HepG2 (cell line): ENCODE results near the gene ANKRD53. TPM values are rescaled to one million over a fixed set of nuclear protein-coding genes. Genes with fewer than 3 reads are reported as not detected.

Experiments used
- ARNT2 ChIP-seq: sonication (generic); formaldehyde crosslinking; IDR thresholded peaks from 2 replicates; pipeline ENCODE4 v1.8.0; 2022; ENCODE audit warnings: mild to moderate bottlenecking, low read depth, missing genetic modification reagents, moderate library complexity
- GABPA ChIP-seq, 2 experiments: IDR thresholded peaks; 2 replicates each; pipeline ENCODE4 v1.6.1; 2011 to 2016; ENCODE audit warnings: low read depth in 2 of 2, low read length in 1 of 2, missing biosample characterization in 1 of 2, missing genetic modification characterization in 1 of 2
- MBD4 ChIP-seq: IDR thresholded peaks from 2 replicates; pipeline ENCODE4 v1.6.1; 2012; ENCODE audit warnings: low read length, inconsistent platforms, borderline replicate concordance
- NR3C1 ChIP-seq: sonication (generic); formaldehyde crosslinking; IDR thresholded peaks from 2 replicates; pipeline ENCODE4 v1.4.0; 2020; ENCODE audit warnings: missing genetic modification reagents
- PCBP1 ChIP-seq: fragments of 200-400 bp; formaldehyde crosslinking; IDR thresholded peaks from 2 replicates; pipeline ENCODE4 v1.6.1; 2017; ENCODE audit warnings: mild to moderate bottlenecking, low read depth, low read length, borderline replicate concordance
- PHF20 ChIP-seq: sonication (generic); formaldehyde crosslinking; IDR thresholded peaks from 2 replicates; pipeline ENCODE4 v1.5.0; 2020; ENCODE audit warnings: mild to moderate bottlenecking, missing genetic modification reagents
- PHF21A ChIP-seq: sonication (generic); formaldehyde crosslinking; IDR thresholded peaks from 2 replicates; pipeline ENCODE4 v1.5.0; 2020; ENCODE audit warnings: mild to moderate bottlenecking, missing genetic modification reagents
- POGZ ChIP-seq: sonication (generic); formaldehyde crosslinking; IDR thresholded peaks from 2 replicates; pipeline ENCODE4 v1.4.0; 2020; ENCODE audit warnings: mild to moderate bottlenecking, missing genetic modification reagents
- PPARG ChIP-seq: conservative IDR thresholded peaks from 2 replicates; pipeline ENCODE4 v1.6.1; 2016; ENCODE audit warnings: missing biosample characterization, missing genetic modification reagents
- RCOR2 ChIP-seq: IDR thresholded peaks from 2 replicates; pipeline ENCODE4 v1.6.1; 2016; ENCODE audit warnings: missing biosample characterization, missing genetic modification reagents
- SIX1 ChIP-seq: sonication (generic); formaldehyde crosslinking; IDR thresholded peaks from 2 replicates; pipeline ENCODE4 v1.4.0; 2020; ENCODE audit warnings: missing genetic modification reagents, borderline replicate concordance
- SRSF1 ChIP-seq: fragments of 200-400 bp; formaldehyde crosslinking; optimal IDR thresholded peaks from 2 replicates; pipeline ENCODE3; 2017; ENCODE audit warnings: mild to moderate bottlenecking, low read depth, low read length, moderate library complexity
- SRY ChIP-seq: sonication (generic); formaldehyde crosslinking; IDR thresholded peaks from 2 replicates; pipeline ENCODE4 v1.8.0; 2022; ENCODE audit warnings: mild to moderate bottlenecking, missing genetic modification reagents
- TARDBP ChIP-seq: sonication (generic); formaldehyde crosslinking; IDR thresholded peaks from 2 replicates; pipeline ENCODE4 v1.8.0; 2022; ENCODE audit warnings: mild to moderate bottlenecking, missing genetic modification reagents
- ZFX ChIP-seq: sonication (generic); formaldehyde crosslinking; IDR thresholded peaks from 2 replicates; pipeline ENCODE4 v1.4.0; 2020; ENCODE audit warnings: mild to moderate bottlenecking, low read depth, missing genetic modification reagents, moderate library complexity
- ZMYM4 ChIP-seq: sonication (generic); formaldehyde crosslinking; IDR thresholded peaks from 2 replicates; pipeline ENCODE4 v1.8.1; 2023; ENCODE audit warnings: mild to moderate bottlenecking, missing genetic modification reagents
- ZNF263 ChIP-seq: sonication (generic); formaldehyde crosslinking; IDR thresholded peaks from 2 replicates; pipeline ENCODE4 v1.4.0; 2020; ENCODE audit warnings: missing genetic modification reagents
- ZNF296 ChIP-seq: sonication (generic); formaldehyde crosslinking; conservative IDR thresholded peaks from 2 replicates; pipeline ENCODE4 v1.5.0; 2020; ENCODE audit warnings: mild to moderate bottlenecking, missing genetic modification reagents
- ZNF326 ChIP-seq: sonication (generic); formaldehyde crosslinking; IDR thresholded peaks from 2 replicates; pipeline ENCODE4 v1.4.0; 2020; ENCODE audit warnings: missing genetic modification reagents, borderline replicate concordance
- ZNF343 ChIP-seq: sonication (generic); formaldehyde crosslinking; IDR thresholded peaks from 2 replicates; pipeline ENCODE4 v1.4.0; 2020; ENCODE audit warnings: mild to moderate bottlenecking, missing genetic modification reagents
- ZNF484 ChIP-seq: sonication (generic); formaldehyde crosslinking; IDR thresholded peaks from 2 replicates; pipeline ENCODE4 v1.5.1; 2020; ENCODE audit warnings: mild to moderate bottlenecking, low read depth, missing genetic modification reagents, borderline replicate concordance
- ZNF547 ChIP-seq: sonication (generic); formaldehyde crosslinking; IDR thresholded peaks from 2 replicates; pipeline ENCODE4 v1.5.1; 2020; ENCODE audit warnings: mild to moderate bottlenecking, missing genetic modification reagents
- ZNF556 ChIP-seq: sonication (generic); formaldehyde crosslinking; IDR thresholded peaks from 2 replicates; pipeline ENCODE4 v1.4.0; 2020; ENCODE audit warnings: mild to moderate bottlenecking, missing genetic modification reagents, borderline replicate concordance
- ZNF883 ChIP-seq: sonication (generic); formaldehyde crosslinking; IDR thresholded peaks from 2 replicates; pipeline ENCODE4 v1.5.1; 2020; ENCODE audit warnings: mild to moderate bottlenecking, missing genetic modification reagents; ENCODE audit errors: not compliant biosample characterization
- ZNF891 ChIP-seq: sonication (generic); formaldehyde crosslinking; IDR thresholded peaks from 2 replicates; pipeline ENCODE4 v1.5.0; 2020; ENCODE audit warnings: mild to moderate bottlenecking, missing genetic modification reagents
- ZSCAN20 ChIP-seq: sonication (generic); formaldehyde crosslinking; IDR thresholded peaks from 2 replicates; pipeline ENCODE4 v1.4.0; 2020; ENCODE audit warnings: missing genetic modification reagents, mild to moderate bottlenecking, borderline replicate concordance
- polyA plus RNA-seq, 8 experiments: library from polyadenylated mRNA; depleted of rRNA in 3 of 8; stranded (reverse) in 7 of 8; unstranded in 1 of 8; fragments of >200 nt; fragmentation: Illumina TruSeq in 4 of 8; extraction: Trizol in 4 of 8; gene quantifications; 2 replicates each; pipeline versions ENCODE4 v1.2.1 to v1.2.3, GENCODE V29; 2011 to 2016; ENCODE audit warnings: low read depth in 4 of 8, missing spikeins in 1 of 8, mixed read lengths in 1 of 8; ENCODE audit not compliant: insufficient read depth in 1 of 8
- total RNA-seq, 5 experiments: library from RNA; depleted of rRNA; stranded (reverse); fragments of >200 nt; fragmentation: Illumina TruSeq; extraction: Trizol; gene quantifications; 2 replicates each; pipeline ENCODE4 v1.2.3, GENCODE V29; 2016; ENCODE audit warnings: low read depth in 1 of 5
- TF ChIP-seq, protein P1 (sequence below): sonication (generic); formaldehyde crosslinking; IDR thresholded peaks from 2 replicates; pipeline ENCODE4 v1.5.0; 2020; ENCODE audit warnings: mild to moderate bottlenecking, missing genetic modification reagents, borderline replicate concordance
- TF ChIP-seq, protein P2 (sequence below): sonication (generic); formaldehyde crosslinking; conservative IDR thresholded peaks from 2 replicates; pipeline ENCODE4 v1.8.1; 2023; ENCODE audit warnings: missing genetic modification reagents

The ANKRD53 gene
- total and polyA plus RNA-seq, 2 of the 13 experiments (the other 11 are each of a cell fraction or from before 2014, with no cell fraction given): 0.15 TPM; not detected in 1

DNA sequence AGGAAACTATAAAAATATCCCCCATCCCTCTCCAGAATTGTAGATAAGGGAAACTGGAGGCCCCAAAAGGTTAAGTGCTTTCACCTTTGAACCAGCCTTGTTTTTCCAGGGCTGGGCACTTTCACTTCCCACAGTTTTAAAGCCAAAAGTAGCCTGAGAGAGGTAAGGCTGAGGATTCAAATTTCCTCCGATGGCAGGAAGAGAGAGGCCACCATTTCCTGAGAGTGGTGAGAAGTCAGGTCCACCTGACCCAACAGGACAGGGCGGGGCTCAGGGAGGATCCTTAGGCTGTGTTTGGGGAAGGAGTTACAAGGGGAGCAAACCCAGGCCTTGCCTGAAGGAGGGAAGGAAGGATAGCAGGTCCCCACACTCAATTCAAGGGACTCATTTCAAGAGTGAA is 20.9 kb downstream of the ANKRD53 start (continued):
- TF ChIP-seq PHF21A (CRISPR knock-in tag) (peak; percentile 21; the same call in 1 of the 2 replicates), SRSF1 (no peak), ZFX (CRISPR knock-in tag) (peak; percentile 28; the same call in 1 of the 2 replicates), SRY (CRISPR knock-in tag) (no peak), ZNF326 (CRISPR knock-in tag) (no peak), RCOR2 (CRISPR knock-in tag) (no peak), ZNF263 (no peak), ZNF556 (0 out of 2 replicates have a peak, but pooled peaks have one; percentile 61), ZNF883 (no peak), ARNT2 (CRISPR knock-in tag) (no peak), ZNF296 (CRISPR knock-in tag) (no peak), TARDBP (CRISPR knock-in tag) (0 out of 2 replicates have a peak, but pooled peaks have one; percentile 19), SIX1 (no peak), ZNF484 (CRISPR knock-in tag) (no peak), PPARG (no peak), POGZ (CRISPR knock-in tag) (no peak), NR3C1 (CRISPR knock-in tag) (no peak), ZMYM4 (CRISPR knock-in tag) (0 out of 2 replicates have a peak, but pooled peaks have one; percentile 11), GABPA (IDR thresholded peaks at IDR 0.05; ENCODE audit: low read depth, low read length) (0 out of 2 replicates have a peak, but pooled peaks have one; percentile 17), GABPA (CRISPR knock-in tag; IDR thresholded peaks at IDR 0.05; ENCODE audit: low read depth) (no peak), ZNF343 (CRISPR knock-in tag) (no peak), MBD4 (no peak), ZSCAN20 (CRISPR knock-in tag) (no peak), ZNF547 (CRISPR knock-in tag) (no peak), ZNF891 (CRISPR knock-in tag) (no peak), PHF20 (CRISPR knock-in tag) (no peak), PCBP1 (no peak)
- TF ChIP-seq, protein P1, sequence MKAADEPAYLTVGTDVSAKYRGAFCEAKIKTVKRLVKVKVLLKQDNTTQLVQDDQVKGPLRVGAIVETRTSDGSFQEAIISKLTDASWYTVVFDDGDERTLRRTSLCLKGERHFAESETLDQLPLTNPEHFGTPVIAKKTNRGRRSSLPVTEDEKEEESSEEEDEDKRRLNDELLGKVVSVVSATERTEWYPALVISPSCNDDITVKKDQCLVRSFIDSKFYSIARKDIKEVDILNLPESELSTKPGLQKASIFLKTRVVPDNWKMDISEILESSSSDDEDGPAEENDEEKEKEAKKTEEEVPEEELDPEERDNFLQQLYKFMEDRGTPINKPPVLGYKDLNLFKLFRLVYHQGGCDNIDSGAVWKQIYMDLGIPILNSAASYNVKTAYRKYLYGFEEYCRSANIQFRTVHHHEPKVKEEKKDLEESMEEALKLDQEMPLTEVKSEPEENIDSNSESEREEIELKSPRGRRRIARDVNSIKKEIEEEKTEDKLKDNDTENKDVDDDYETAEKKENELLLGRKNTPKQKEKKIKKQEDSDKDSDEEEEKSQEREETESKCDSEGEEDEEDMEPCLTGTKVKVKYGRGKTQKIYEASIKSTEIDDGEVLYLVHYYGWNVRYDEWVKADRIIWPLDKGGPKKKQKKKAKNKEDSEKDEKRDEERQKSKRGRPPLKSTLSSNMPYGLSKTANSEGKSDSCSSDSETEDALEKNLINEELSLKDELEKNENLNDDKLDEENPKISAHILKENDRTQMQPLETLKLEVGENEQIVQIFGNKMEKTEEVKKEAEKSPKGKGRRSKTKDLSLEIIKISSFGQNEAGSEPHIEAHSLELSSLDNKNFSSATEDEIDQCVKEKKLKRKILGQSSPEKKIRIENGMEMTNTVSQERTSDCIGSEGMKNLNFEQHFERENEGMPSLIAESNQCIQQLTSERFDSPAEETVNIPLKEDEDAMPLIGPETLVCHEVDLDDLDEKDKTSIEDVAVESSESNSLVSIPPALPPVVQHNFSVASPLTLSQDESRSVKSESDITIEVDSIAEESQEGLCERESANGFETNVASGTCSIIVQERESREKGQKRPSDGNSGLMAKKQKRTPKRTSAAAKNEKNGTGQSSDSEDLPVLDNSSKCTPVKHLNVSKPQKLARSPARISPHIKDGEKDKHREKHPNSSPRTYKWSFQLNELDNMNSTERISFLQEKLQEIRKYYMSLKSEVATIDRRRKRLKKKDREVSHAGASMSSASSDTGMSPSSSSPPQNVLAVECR (CRISPR knock-in tag): no peak
- TF ChIP-seq, protein P2, sequence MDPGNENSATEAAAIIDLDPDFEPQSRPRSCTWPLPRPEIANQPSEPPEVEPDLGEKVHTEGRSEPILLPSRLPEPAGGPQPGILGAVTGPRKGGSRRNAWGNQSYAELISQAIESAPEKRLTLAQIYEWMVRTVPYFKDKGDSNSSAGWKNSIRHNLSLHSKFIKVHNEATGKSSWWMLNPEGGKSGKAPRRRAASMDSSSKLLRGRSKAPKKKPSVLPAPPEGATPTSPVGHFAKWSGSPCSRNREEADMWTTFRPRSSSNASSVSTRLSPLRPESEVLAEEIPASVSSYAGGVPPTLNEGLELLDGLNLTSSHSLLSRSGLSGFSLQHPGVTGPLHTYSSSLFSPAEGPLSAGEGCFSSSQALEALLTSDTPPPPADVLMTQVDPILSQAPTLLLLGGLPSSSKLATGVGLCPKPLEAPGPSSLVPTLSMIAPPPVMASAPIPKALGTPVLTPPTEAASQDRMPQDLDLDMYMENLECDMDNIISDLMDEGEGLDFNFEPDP: no peak
